Measurements from ENCODE around the gene TYW1B. TPM values are rescaled to one million over a fixed set of nuclear protein-coding genes. Genes with fewer than 3 reads are reported as not detected.
"Not testable (repeated sequence)": the region's sequence is repeated elsewhere in the genome, so short reads cannot be mapped to it uniquely, and the experiment has no call there.

The TYW1B gene
- total RNA-seq, 2 experiments from 2014 or later, result 3.4 to 3.5 TPM

GRCh38 chr7:72803778-72804177, 24.2 kb downstream of the TYW1B start:
- H3K4me3 Mint-ChIP-seq, H3K4me1 Mint-ChIP-seq, DNase-seq, H3K27me3 Mint-ChIP-seq, POLR2A ChIA-PET, H3K9me3 Mint-ChIP-seq, CTCF ChIA-PET, H3K27ac Mint-ChIP-seq: not testable (repeated sequence)
- H3K36me3 Mint-ChIP-seq (ENCODE audit: low read depth), result peaks cover 16% of the 10 kb centered on the region

GRCh38 chr7:72801564-72801963, 26.4 kb downstream of the TYW1B start:
- CTCF ChIA-PET, H3K27ac Mint-ChIP-seq, POLR2A ChIA-PET, H3K9me3 Mint-ChIP-seq, H3K4me1 Mint-ChIP-seq, H3K27me3 Mint-ChIP-seq, DNase-seq, H3K4me3 Mint-ChIP-seq: not testable (repeated sequence)
- H3K36me3 Mint-ChIP-seq (ENCODE audit: low read depth), result peaks cover 25% of the 10 kb centered on the region

GRCh38 chr7:72795401-72795800, 32.6 kb downstream of the TYW1B start:
- H3K36me3 Mint-ChIP-seq (ENCODE audit: low read depth), result peaks cover 16% of the 10 kb centered on the region
- H3K4me1 Mint-ChIP-seq, DNase-seq, POLR2A ChIA-PET, H3K4me3 Mint-ChIP-seq, CTCF ChIA-PET, H3K9me3 Mint-ChIP-seq, H3K27me3 Mint-ChIP-seq, H3K27ac Mint-ChIP-seq: not testable (repeated sequence)

- Mint-ChIP-seq H3K36me3 (ENCODE audit: low read depth) (peaks cover 16% of the 10 kb centered on the region), H3K4me1 (no peaks in the 10 kb centered on the region), H3K9me3 (peaks cover 8% of the 10 kb centered on the region), H3K27me3 (no peaks in the 10 kb centered on the region), H3K4me3 (no peak overlapping the region), H3K27ac (no peak overlapping the region)
- ChIA-PET CTCF (interaction anchor here (0.7 kb wide), 1 partner anchor 29 kb away, joined by 3 read pairs; no protein-coding TSS in a partner anchor), POLR2A (no interaction called here)
- no peak for DNase-seq
These were observed 34.2 kb downstream of the TYW1B start for GRCh38 chr7:72793791-72794190.

- H3K4me1 Mint-ChIP-seq; H3K36me3 Mint-ChIP-seq (ENCODE audit: low read depth); CTCF ChIA-PET; POLR2A ChIA-PET; H3K9me3 Mint-ChIP-seq; DNase-seq; H3K27me3 Mint-ChIP-seq; H3K27ac Mint-ChIP-seq; H3K4me3 Mint-ChIP-seq: not testable (repeated sequence)
These were observed 37.3 kb downstream of the TYW1B start for GRCh38 chr7:72790698-72791060.

- H3K4me1 Mint-ChIP-seq; H3K9me3 Mint-ChIP-seq; DNase-seq; H3K36me3 Mint-ChIP-seq (ENCODE audit: low read depth); POLR2A ChIA-PET; H3K27me3 Mint-ChIP-seq; CTCF ChIA-PET; H3K4me3 Mint-ChIP-seq; H3K27ac Mint-ChIP-seq: not testable (repeated sequence)
These were observed 37.8 kb downstream of the TYW1B start for GRCh38 chr7:72790048-72790697.

GRCh38 chr7:72785166-72785955, 42.6 kb downstream of the TYW1B start:
- H3K27me3 Mint-ChIP-seq, result no peaks in the 10 kb centered on the region
- CTCF ChIA-PET, result no interaction called here
- no peak overlapping the region for H3K4me3 Mint-ChIP-seq
- H3K36me3 Mint-ChIP-seq (ENCODE audit: low read depth), result no peaks in the 10 kb centered on the region
- no peaks in the 10 kb centered on the region for H3K9me3 Mint-ChIP-seq
- POLR2A ChIA-PET, result no interaction called here
- no peak for DNase-seq
- no peak overlapping the region for H3K27ac Mint-ChIP-seq
- H3K4me1 Mint-ChIP-seq, result no peaks in the 10 kb centered on the region

- DNase-seq; POLR2A ChIA-PET; H3K9me3 Mint-ChIP-seq; H3K4me1 Mint-ChIP-seq; H3K27ac Mint-ChIP-seq; CTCF ChIA-PET; H3K27me3 Mint-ChIP-seq; H3K4me3 Mint-ChIP-seq; H3K36me3 Mint-ChIP-seq (ENCODE audit: low read depth): not testable (repeated sequence)
These were observed 44.2 kb downstream of the TYW1B start for GRCh38 chr7:72783601-72784370.

GRCh38 chr7:72781631-72782030, 46.4 kb downstream of the TYW1B start:
- ChIA-PET CTCF (no interaction called here), POLR2A (no interaction called here)
- Mint-ChIP-seq H3K27ac (no peak overlapping the region), H3K4me1 (no peaks in the 10 kb centered on the region), H3K9me3 (no peaks in the 10 kb centered on the region), H3K27me3 (no peaks in the 10 kb centered on the region), H3K4me3 (no peak overlapping the region), H3K36me3 (ENCODE audit: low read depth) (peaks cover 2% of the 10 kb centered on the region)
- DNase-seq, result no peak

GRCh38 chr7:72781161-72781560, 46.8 kb downstream of the TYW1B start:
- POLR2A ChIA-PET, result no interaction called here
- Mint-ChIP-seq H3K27me3 (no peaks in the 10 kb centered on the region), H3K27ac (no peak overlapping the region), H3K9me3 (no peaks in the 10 kb centered on the region), H3K4me1 (no peaks in the 10 kb centered on the region), H3K4me3 (no peak overlapping the region), H3K36me3 (ENCODE audit: low read depth) (peaks cover 2% of the 10 kb centered on the region)
- no peak for DNase-seq
- CTCF ChIA-PET, result no interaction called here

- DNase-seq, CTCF ChIA-PET, H3K4me1 Mint-ChIP-seq: not testable (repeated sequence)
These were observed 47.6 kb downstream of the TYW1B start for GRCh38 chr7:72780289-72780894.

GRCh38 chr7:72777167-72777566, 50.8 kb downstream of the TYW1B start:
- POLR2A ChIA-PET, H3K27me3 Mint-ChIP-seq, H3K27ac Mint-ChIP-seq, DNase-seq, H3K9me3 Mint-ChIP-seq, CTCF ChIA-PET, H3K4me3 Mint-ChIP-seq, H3K4me1 Mint-ChIP-seq: not testable (repeated sequence)
- peaks cover 27% of the 10 kb centered on the region for H3K36me3 Mint-ChIP-seq (ENCODE audit: low read depth)

More at GRCh38 chr7:72780289-72780894, 47.6 kb downstream of the TYW1B start:
- H3K4me3 Mint-ChIP-seq; H3K27me3 Mint-ChIP-seq; H3K27ac Mint-ChIP-seq; H3K9me3 Mint-ChIP-seq; POLR2A ChIA-PET; H3K36me3 Mint-ChIP-seq (ENCODE audit: low read depth): not testable (repeated sequence)

- H3K4me3 Mint-ChIP-seq, CTCF ChIA-PET, H3K9me3 Mint-ChIP-seq, H3K27ac Mint-ChIP-seq, POLR2A ChIA-PET, DNase-seq, H3K4me1 Mint-ChIP-seq, H3K27me3 Mint-ChIP-seq: not testable (repeated sequence)
- H3K36me3 Mint-ChIP-seq (ENCODE audit: low read depth), result peaks cover 37% of the 10 kb centered on the region
These were observed 55.4 kb downstream of the TYW1B start for GRCh38 chr7:72772627-72773026.

Data from activated CD4-positive, alpha-beta memory T cell treated with anti-CD3 and anti-CD28 coated beads, Interleukin-2, amount 10 ng/mL, durations not matched to agents 7 days and 5 days (primary cell).